CD14-positive monocyte (primary cell): Measurements from ENCODE around the gene DLGAP1. TPM values are rescaled to one million over a fixed set of nuclear protein-coding genes. Genes with fewer than 3 reads are reported as not detected.

Experiments used
- DNase-seq, 3 donors: peaks; one replicate each; pipeline ENCODE4 v3.0.0-alpha.2; 2011 to 2022
- H2AFZ ChIP-seq: 2 replicates; pipeline ENCODE4 v1.6.0; 2012; ENCODE audit warnings: mild to moderate bottlenecking, low read depth, low read length, inconsistent platforms; ENCODE audit not compliant: insufficient read depth, poor library complexity, severe bottlenecking
- H3K27ac ChIP-seq, 2 donors: 1 replicate in 1 of 2; 2 replicates in 1 of 2; pipeline ENCODE4 v1.5.1; 2012 to 2013; ENCODE audit warnings: low read length in 2 of 2, control low read depth in 1 of 2, inconsistent platforms in 1 of 2, low read depth in 1 of 2, mild to moderate bottlenecking in 1 of 2
- H3K27me3 ChIP-seq, 2 donors: one replicate each; pipeline versions ENCODE4 v1.6.0 to v1.6.1; 2011 to 2013; ENCODE audit warnings: low read length in 2 of 2; ENCODE audit not compliant: control insufficient read depth in 2 of 2, insufficient read depth in 2 of 2
- H3K36me3 ChIP-seq, 2 donors: replicated peaks in 1 of 2; 1 replicate in 1 of 2; 2 replicates in 1 of 2; pipeline versions ENCODE4 v1.5.1 to v1.6.1; 2012 to 2013; ENCODE audit warnings: low read length in 2 of 2, control low read depth in 1 of 2, inconsistent platforms in 1 of 2, mild to moderate bottlenecking in 1 of 2; ENCODE audit not compliant: insufficient read depth in 2 of 2, control insufficient read depth in 1 of 2
- H3K4me1 ChIP-seq, 2 donors: 1 replicate in 1 of 2; 2 replicates in 1 of 2; pipeline versions ENCODE4 v1.5.1 to v1.6.1; 2012 to 2013; ENCODE audit warnings: low read length in 2 of 2, control low read depth in 1 of 2, inconsistent platforms in 1 of 2, mild to moderate bottlenecking in 1 of 2, moderate library complexity in 1 of 2; ENCODE audit not compliant: insufficient read depth in 2 of 2, control insufficient read depth in 1 of 2
- H3K4me2 ChIP-seq: replicated peaks from 2 replicates; pipeline ENCODE3; 2012; ENCODE audit warnings: low read length, moderate library complexity, mild to moderate bottlenecking; ENCODE audit not compliant: poor library complexity, severe bottlenecking; ENCODE audit errors: extremely low read depth
- H3K4me3 ChIP-seq, 3 experiments: fragments of 200-600 bp in 1 of 3; sonication (generic) in 1 of 3; replicated peaks in 1 of 3; 1 replicate in 2 of 3; 2 replicates in 1 of 3; pipeline ENCODE4 v1.5.1; 2011 to 2013; ENCODE audit warnings: low read length in 3 of 3, mild to moderate bottlenecking in 3 of 3, control low read depth in 2 of 3, low read depth in 2 of 3, inconsistent platforms in 1 of 3, moderate library complexity in 1 of 3
- H3K79me2 ChIP-seq: 2 replicates; pipeline ENCODE4 v1.6.0; 2012; ENCODE audit warnings: mild to moderate bottlenecking, control low read depth, inconsistent platforms, low read length, moderate library complexity; ENCODE audit not compliant: insufficient read depth
- H3K9ac ChIP-seq: 2 replicates; pipeline ENCODE4 v1.6.0; 2017; ENCODE audit warnings: low read length, mild to moderate bottlenecking; ENCODE audit not compliant: insufficient read depth, poor library complexity, severe bottlenecking
- H3K9me3 ChIP-seq, 2 donors: replicated peaks in 1 of 2; 1 replicate in 1 of 2; 2 replicates in 1 of 2; pipeline versions ENCODE4 v1.5.1 to v1.6.1; 2012 to 2013; ENCODE audit warnings: low read length in 2 of 2, control low read depth in 1 of 2; ENCODE audit not compliant: control insufficient read depth in 1 of 2, insufficient read depth in 1 of 2
- H4K20me1 ChIP-seq: 2 replicates; pipeline ENCODE4 v1.6.0; 2012; ENCODE audit warnings: mild to moderate bottlenecking, low read length, control low read depth, moderate library complexity; ENCODE audit not compliant: insufficient read depth
- H3K27ac Mint-ChIP-seq, 7 donors: one replicate each; pipeline ENCODE4 v1.8.0; 2020; ENCODE audit warnings: mild to moderate bottlenecking in 7 of 7, mixed read lengths in 7 of 7, moderate library complexity in 6 of 7, inconsistent platforms in 2 of 7
- H3K27me3 Mint-ChIP-seq, 3 donors: one replicate each; pipeline ENCODE4 v1.8.0; 2021 to 2022; ENCODE audit warnings: low read depth in 3 of 3, mild to moderate bottlenecking in 3 of 3, mixed read lengths in 3 of 3, moderate library complexity in 3 of 3, inconsistent platforms in 1 of 3
- H3K36me3 Mint-ChIP-seq, 2 donors: one replicate each; pipeline ENCODE4 v1.8.0; 2020; ENCODE audit warnings: mixed read lengths in 2 of 2, inconsistent platforms in 1 of 2, mild to moderate bottlenecking in 1 of 2
- H3K4me1 Mint-ChIP-seq: one replicate; pipeline ENCODE4 v1.8.0; 2020; ENCODE audit warnings: mild to moderate bottlenecking, mixed read lengths
- H3K4me3 Mint-ChIP-seq, 2 donors: one replicate each; pipeline ENCODE4 v1.8.0; 2020; ENCODE audit warnings: mild to moderate bottlenecking in 2 of 2, mixed read lengths in 2 of 2, moderate library complexity in 1 of 2
- H3K9me3 Mint-ChIP-seq, 7 donors: one replicate each; pipeline ENCODE4 v1.8.0; 2020 to 2022; ENCODE audit warnings: mixed read lengths in 7 of 7, mild to moderate bottlenecking in 6 of 7, moderate library complexity in 6 of 7, inconsistent platforms in 2 of 7
- WGBS: methylation state at CpG from one replicate; pipeline ENCODE4 v1.1.5; 2013; ENCODE audit warnings: missing lambda C conversion rate; ENCODE audit not compliant: insufficient coverage; 5-methylcytosine and 5-hydroxymethylcytosine counted together
- intact Hi-C, 2 donors: fragments of 100-400 bp; cut with micrococcal nuclease; formaldehyde crosslinking; loops; one replicate each; pipeline versions ENCODE4 v1.15.0 to v1.15.1; 2023
- polyA plus RNA-seq, 3 donors: library from polyadenylated mRNA; depleted of rRNA in 1 of 3; unstranded in 2 of 3; stranded (reverse) in 1 of 3; fragments of 300-500 nt in 2 of 3; fragments of >200 nt in 1 of 3; fragmentation: Illumina TruSeq in 2 of 3; gene quantifications; 1 replicate in 2 of 3; 2 replicates in 1 of 3; pipeline ENCODE4 v1.2.3, GENCODE V29; 2012 to 2021
- TF ChIP-seq, protein P1 (sequence below): fragments of 200-600 bp; IDR thresholded peaks from one replicate; pipeline ENCODE4 v1.8.0; 2022; ENCODE audit warnings: antibody characterized with exemption, mild to moderate bottlenecking

The DLGAP1 gene
- polyA plus RNA-seq, 3 donors = 0.09 to 0.42 TPM; not detected in 1

DNA sequence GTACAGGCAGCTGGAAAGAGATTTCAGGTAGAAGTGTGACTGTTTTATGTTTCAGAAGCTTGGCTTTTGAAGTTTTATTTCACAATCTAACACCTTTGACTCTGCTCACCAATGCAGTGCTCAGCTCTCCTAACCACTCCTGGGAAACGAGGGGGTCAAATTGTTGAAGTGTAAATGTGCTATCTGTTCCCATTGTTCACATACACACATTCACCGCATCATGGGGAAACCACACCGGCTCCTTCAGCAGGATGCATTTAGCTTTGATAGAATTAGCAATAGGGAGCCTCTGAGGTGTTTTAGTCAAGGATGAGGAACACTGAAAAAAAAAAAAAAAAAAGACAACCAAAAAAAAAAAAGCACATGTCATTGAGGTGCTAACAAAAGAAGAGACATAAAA lies 13.4 kb upstream of the DLGAP1 start:
- no peak overlapping the region for H3K9ac ChIP-seq
- peaks cover 0 to 5% (median 2%) of the 10 kb centered on the region in 7 donors for H3K9me3 Mint-ChIP-seq
- WGBS = no CpG with 5 or more reads among the region's 3 CpGs
- peaks cover 0 to 4% of the 10 kb centered on the region in 2 donors for H3K9me3 ChIP-seq
- no peak overlapping the region for H3K4me3 Mint-ChIP-seq
- H3K79me2 ChIP-seq = no peaks in the 10 kb centered on the region
- intact Hi-C loops = no loop called here
- H3K4me2 ChIP-seq = no peak overlapping the region
- H3K36me3 ChIP-seq = no peaks in the 10 kb centered on the region
- no peak overlapping the region for H3K27ac Mint-ChIP-seq
- H3K4me3 ChIP-seq = no peak overlapping the region
- no peaks in the 10 kb centered on the region for H3K4me1 Mint-ChIP-seq
- TF ChIP-seq, protein P1, sequence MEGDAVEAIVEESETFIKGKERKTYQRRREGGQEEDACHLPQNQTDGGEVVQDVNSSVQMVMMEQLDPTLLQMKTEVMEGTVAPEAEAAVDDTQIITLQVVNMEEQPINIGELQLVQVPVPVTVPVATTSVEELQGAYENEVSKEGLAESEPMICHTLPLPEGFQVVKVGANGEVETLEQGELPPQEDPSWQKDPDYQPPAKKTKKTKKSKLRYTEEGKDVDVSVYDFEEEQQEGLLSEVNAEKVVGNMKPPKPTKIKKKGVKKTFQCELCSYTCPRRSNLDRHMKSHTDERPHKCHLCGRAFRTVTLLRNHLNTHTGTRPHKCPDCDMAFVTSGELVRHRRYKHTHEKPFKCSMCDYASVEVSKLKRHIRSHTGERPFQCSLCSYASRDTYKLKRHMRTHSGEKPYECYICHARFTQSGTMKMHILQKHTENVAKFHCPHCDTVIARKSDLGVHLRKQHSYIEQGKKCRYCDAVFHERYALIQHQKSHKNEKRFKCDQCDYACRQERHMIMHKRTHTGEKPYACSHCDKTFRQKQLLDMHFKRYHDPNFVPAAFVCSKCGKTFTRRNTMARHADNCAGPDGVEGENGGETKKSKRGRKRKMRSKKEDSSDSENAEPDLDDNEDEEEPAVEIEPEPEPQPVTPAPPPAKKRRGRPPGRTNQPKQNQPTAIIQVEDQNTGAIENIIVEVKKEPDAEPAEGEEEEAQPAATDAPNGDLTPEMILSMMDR = no peak
- no peak overlapping the region for H2AFZ ChIP-seq
- no peaks in the 10 kb centered on the region for H3K27me3 Mint-ChIP-seq
- no peaks in the 10 kb centered on the region for H3K36me3 Mint-ChIP-seq
- no peaks in the 10 kb centered on the region for H3K27me3 ChIP-seq
- no peak overlapping the region for H3K27ac ChIP-seq
- H4K20me1 ChIP-seq = no peaks in the 10 kb centered on the region
- no peak for DNase-seq
- H3K4me1 ChIP-seq = no peaks in the 10 kb centered on the region

DNA sequence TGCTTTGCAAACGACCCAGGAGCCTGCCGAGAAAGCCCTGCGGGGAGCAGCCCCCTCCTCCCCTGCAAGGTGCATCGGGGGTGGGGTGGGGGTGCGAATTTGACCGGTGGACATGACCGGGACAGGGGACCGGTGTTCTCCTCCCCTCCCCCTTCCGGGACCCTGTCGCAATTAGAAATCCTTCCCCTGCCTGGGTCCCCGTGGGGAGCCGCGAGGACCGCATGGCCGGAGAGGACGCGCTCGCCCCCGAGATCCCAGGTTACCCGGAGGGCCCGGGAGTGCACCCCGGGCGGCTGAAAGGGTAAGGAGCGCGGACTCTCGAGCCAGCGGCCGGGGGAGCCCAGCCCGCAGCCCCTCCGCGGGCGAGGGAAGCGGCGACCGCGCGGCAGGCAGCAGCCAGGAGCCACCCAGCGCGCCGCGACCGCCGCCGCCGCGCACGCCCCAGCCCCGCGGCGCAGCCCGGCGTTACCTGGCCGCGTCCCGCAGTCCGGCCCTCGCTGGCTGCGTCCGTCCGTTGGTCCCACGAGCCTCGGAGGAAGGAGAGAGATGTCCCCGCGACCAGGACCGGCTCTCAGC lies 482 bp downstream of the DLGAP1 start:
- Histone ChIP-seq H3K79me2 (no peaks in the 10 kb centered on the region), H4K20me1 (no peaks in the 10 kb centered on the region), H3K9ac (no peak overlapping the region), H3K9me3 (peaks cover 2 to 16% of the 10 kb centered on the region in 2 donors), H3K27me3 (peaks cover 40 to 51% of the 10 kb centered on the region in 2 donors), H3K4me2 (no peak overlapping the region), H3K4me1 (no peaks in the 10 kb centered on the region), H3K36me3 (no peaks in the 10 kb centered on the region), H3K27ac (no peak overlapping the region), H3K4me3 (no peak overlapping the region), H2AFZ (no peak overlapping the region)
- TF ChIP-seq, protein P1 = no peak
- Mint-ChIP-seq H3K27ac (no peak overlapping the region), H3K36me3 (peaks cover 3 to 4% of the 10 kb centered on the region in 2 donors), H3K4me1 (peaks cover 4% of the 10 kb centered on the region), H3K4me3 (peak overlapping the region in 1 of 2 donors; percentile 80), H3K27me3 (peaks cover 32 to 36% (median 34%) of the 10 kb centered on the region in 3 donors), H3K9me3 (peaks cover 0 to 17% (median 14%) of the 10 kb centered on the region in 7 donors)
- WGBS = under 1% methylated on average over 59 of the region's 65 CpGs
- DNase-seq = no peak
- intact Hi-C loops = no loop called here
